IPS-18c (cell line): ENCODE results near the gene PELO.
A peak's percentile ranks its signal among the peaks of the same experiment; 100 is the strongest.

ENCODE experiments used
- H3K4me3 ChIP-seq: 2 replicates; pipeline ENCODE4 v1.7.0; 2013; ENCODE audit warnings: low read depth, mild to moderate bottlenecking, low read length, moderate library complexity; ENCODE audit not compliant: insufficient read depth
- H3K9me3 ChIP-seq: one replicate; pipeline ENCODE4 v1.6.1; 2013; ENCODE audit warnings: mild to moderate bottlenecking, low read length, moderate library complexity; ENCODE audit not compliant: control insufficient read depth, insufficient read depth

The PELO gene

GRCh38 chr5:52789851-52790250 lies 2.1 kb downstream of the PELO start:
- Histone ChIP-seq H3K9me3 (no peaks in the 10 kb centered on the region), H3K4me3 (no peak overlapping the region)

GRCh38 chr5:52791366-52791765 lies 3.6 kb downstream of the PELO start:
- no peak overlapping the region for H3K4me3 ChIP-seq
- H3K9me3 ChIP-seq = no peaks in the 10 kb centered on the region

GRCh38 chr5:52794519-52794918 lies 6.8 kb downstream of the PELO start:
- no peak overlapping the region for H3K4me3 ChIP-seq

GRCh38 chr5:52796031-52796430 lies 8.3 kb downstream of the PELO start:
- no peak overlapping the region for H3K4me3 ChIP-seq

More at GRCh38 chr5:52794519-52794918, 6.8 kb downstream of the PELO start:
- no peaks in the 10 kb centered on the region for H3K9me3 ChIP-seq

GRCh38 chr5:52796516-52797103 lies 8.9 kb downstream of the PELO start:
- no peaks in the 10 kb centered on the region for H3K9me3 ChIP-seq
- no peak overlapping the region for H3K4me3 ChIP-seq

More at GRCh38 chr5:52796031-52796430, 8.3 kb downstream of the PELO start:
- no peaks in the 10 kb centered on the region for H3K9me3 ChIP-seq

- H3K4me3 ChIP-seq = peak overlapping the region; percentile 85
- no peaks in the 10 kb centered on the region for H3K9me3 ChIP-seq
These were observed 11.2 kb downstream of the PELO start for GRCh38 chr5:52798938-52799337.

GRCh38 chr5:52799358-52799982 lies 11.8 kb downstream of the PELO start:
- peak overlapping the region; percentile 85 for H3K4me3 ChIP-seq
- no peaks in the 10 kb centered on the region for H3K9me3 ChIP-seq

GRCh38 chr5:52799983-52800393 lies 12.3 kb downstream of the PELO start:
- Histone ChIP-seq H3K4me3 (peak overlapping the region; percentile 85), H3K9me3 (no peaks in the 10 kb centered on the region)

GRCh38 chr5:52800394-52801213 lies 12.9 kb downstream of the PELO start:
- Histone ChIP-seq H3K9me3 (no peaks in the 10 kb centered on the region), H3K4me3 (peak overlapping the region; percentile 85)

- peak overlapping the region; percentile 85 for H3K4me3 ChIP-seq
- no peaks in the 10 kb centered on the region for H3K9me3 ChIP-seq
These were observed 13.6 kb downstream of the PELO start for GRCh38 chr5:52801329-52801728.

GRCh38 chr5:52802272-52802973 lies 14.7 kb downstream of the PELO start:
- H3K4me3 ChIP-seq = no peak overlapping the region
- H3K9me3 ChIP-seq = no peaks in the 10 kb centered on the region

GRCh38 chr5:52802974-52803336 lies 15.2 kb downstream of the PELO start:
- no peak overlapping the region for H3K4me3 ChIP-seq
- no peaks in the 10 kb centered on the region for H3K9me3 ChIP-seq

- H3K4me3 ChIP-seq = no peak overlapping the region
- H3K9me3 ChIP-seq = no peaks in the 10 kb centered on the region
These were observed 16.7 kb downstream of the PELO start for GRCh38 chr5:52804387-52804791.

- no peaks in the 10 kb centered on the region for H3K9me3 ChIP-seq
- no peak overlapping the region for H3K4me3 ChIP-seq
These were observed 17.3 kb downstream of the PELO start for GRCh38 chr5:52804981-52805380.

GRCh38 chr5:52805615-52806014 lies 17.9 kb downstream of the PELO start:
- Histone ChIP-seq H3K9me3 (no peaks in the 10 kb centered on the region), H3K4me3 (no peak overlapping the region)

GRCh38 chr5:52807037-52807436 lies 19.3 kb downstream of the PELO start:
- no peaks in the 10 kb centered on the region for H3K9me3 ChIP-seq
- H3K4me3 ChIP-seq = no peak overlapping the region

- Histone ChIP-seq H3K9me3 (no peaks in the 10 kb centered on the region), H3K4me3 (no peak overlapping the region)
These were observed 20.0 kb downstream of the PELO start for GRCh38 chr5:52807723-52808122.
